Heart right ventricle (tissue), 16 donors: ENCODE measurements around the gene SLC36A3. TPM values are rescaled to one million over a fixed set of nuclear protein-coding genes. Genes with fewer than 3 reads are reported as not detected.

Experiments used
- ATAC-seq, 8 donors: fragments of 200-7000 bp; cut with Tn5 transposase; one replicate each; pipeline ENCODE4 v1.9.1; 2020; ENCODE audit warnings: mild to moderate bottlenecking in 8 of 8, moderate library complexity in 8 of 8, moderate number of reproducible peaks in 1 of 8
- DNase-seq, 2 donors: peaks; one replicate each; pipeline ENCODE4 v3.0.0-alpha.2; 2020
- H3K27ac ChIP-seq, 10 donors: fragments of 200-600 bp; sonication (generic) in 2 of 10; one replicate each; pipeline versions ENCODE4 v1.5.0 to v1.8.0; 2020 to 2022; ENCODE audit warnings: mild to moderate bottlenecking in 3 of 10
- H3K27me3 ChIP-seq, 7 donors: fragments of 200-600 bp; one replicate each; pipeline ENCODE4 v1.8.0; 2021 to 2022; ENCODE audit warnings: mild to moderate bottlenecking in 2 of 7
- H3K36me3 ChIP-seq, 9 donors: fragments of 200-600 bp; sonication (generic) in 1 of 9; one replicate each; pipeline versions ENCODE4 v1.5.0 to v1.8.0; 2020 to 2022; ENCODE audit warnings: mild to moderate bottlenecking in 2 of 9
- H3K4me1 ChIP-seq, 9 donors: fragments of 200-600 bp; sonication (generic) in 1 of 9; one replicate each; pipeline versions ENCODE4 v1.5.0 to v1.8.0; 2020 to 2022; ENCODE audit warnings: mild to moderate bottlenecking in 4 of 9
- H3K4me3 ChIP-seq, 10 donors: fragments of 200-600 bp; sonication (generic) in 2 of 10; one replicate each; pipeline versions ENCODE4 v1.5.0 to v1.8.0; 2020 to 2022; ENCODE audit warnings: mild to moderate bottlenecking in 7 of 10, moderate library complexity in 2 of 10
- H3K9me3 ChIP-seq, 11 donors: fragments of 200-600 bp in 10 of 11; sonication (generic) in 2 of 11; one replicate each; pipeline versions ENCODE4 v1.5.0 to v1.8.0; 2013 to 2022; ENCODE audit warnings: mild to moderate bottlenecking in 2 of 11, control low read depth in 1 of 11, moderate library complexity in 1 of 11
- whole genome bisulfite sequencing, 2 donors: extraction: QIAGEN DNeasy Blood & Tissue Kit; methylation state at CpG; one replicate each; pipeline ENCODE4 v1.1.7; 2013; ENCODE audit warnings: inconsistent platforms in 1 of 2; 5-methylcytosine and 5-hydroxymethylcytosine counted together
- intact Hi-C, 10 donors: fragments of 100-400 bp; cut with DNase I; formaldehyde crosslinking; loops; one replicate each; pipeline versions ENCODE4 v1.11.1 to v1.14.2; 2022
- polyA plus RNA-seq, 2 donors: library from polyadenylated mRNA; stranded (reverse); fragments of 200-250 nt; gene quantifications; one replicate each; pipeline ENCODE4 v1.2.3, GENCODE V29; 2013
- total RNA-seq, 10 donors: library from RNA; stranded (reverse); fragmentation: NEBNext Ultra II Directional in 3 of 10; extraction: Animal tissue kit (Norgen Biotek cat#: 25700) in 3 of 10; gene quantifications; one replicate each; pipeline versions ENCODE4 v1.2.1 to v1.2.4, GENCODE V29; 2021 to 2023
- TF ChIP-seq, protein P1 (sequence below), 9 donors: fragments of 200-600 bp; sonication (generic) in 2 of 9; IDR thresholded peaks; one replicate each; pipeline versions ENCODE4 v1.5.0 to v1.8.0; 2021 to 2022; ENCODE audit warnings: antibody characterized with exemption in 9 of 9, mild to moderate bottlenecking in 5 of 9, moderate library complexity in 1 of 9
- donor health status: Arrhythmogenic right ventricular cardiomyopathy.
- donor health status: ischemic (EF 13 %, LVEDD 7.1; RV severe dilation, severe dysfunction).
- donor health status: healthy with polysubstance abuse.
- donor health status: DM: no; HTN: yes; CAD: no.
- donor health status: DM: no; HTN: no; CAD: no.
- donor health status: ischemic (EF 25% LVEDD 6.9; RV normal size, moderate dysfunction).
- donor health status: ischemic (EF 25% LVEDD 5.7; RV mildly dilated, moderate dysfunction).
- donor health status: healthy.
- donor health status: DM: yes; HTN: yes; CAD: no.
- donor health status: Ischemic cardiomyopathy.
- donor health status: ischemic (EF 35%, LVEDD 5.7; RV mildly dilated, moderate dysfunction).
- donor health status: nonischemic (EF 11% LVEDD 7.7; RV severe dilation, severe dysfunction).
- donor health status: DM: yes; HTN: yes; CAD: no.
- donor health status: PGD.
- donor health status: ischemic (EF 29% LVEDD 5.4; RV normal size, mild dysfunction).
- donor health status: nonischemic (EF 23%, LVEDD 6.1; RV moderate dilation, normal function).

The SLC36A3 gene
- total and polyA plus RNA-seq, 12 donors = not detected

DNA sequence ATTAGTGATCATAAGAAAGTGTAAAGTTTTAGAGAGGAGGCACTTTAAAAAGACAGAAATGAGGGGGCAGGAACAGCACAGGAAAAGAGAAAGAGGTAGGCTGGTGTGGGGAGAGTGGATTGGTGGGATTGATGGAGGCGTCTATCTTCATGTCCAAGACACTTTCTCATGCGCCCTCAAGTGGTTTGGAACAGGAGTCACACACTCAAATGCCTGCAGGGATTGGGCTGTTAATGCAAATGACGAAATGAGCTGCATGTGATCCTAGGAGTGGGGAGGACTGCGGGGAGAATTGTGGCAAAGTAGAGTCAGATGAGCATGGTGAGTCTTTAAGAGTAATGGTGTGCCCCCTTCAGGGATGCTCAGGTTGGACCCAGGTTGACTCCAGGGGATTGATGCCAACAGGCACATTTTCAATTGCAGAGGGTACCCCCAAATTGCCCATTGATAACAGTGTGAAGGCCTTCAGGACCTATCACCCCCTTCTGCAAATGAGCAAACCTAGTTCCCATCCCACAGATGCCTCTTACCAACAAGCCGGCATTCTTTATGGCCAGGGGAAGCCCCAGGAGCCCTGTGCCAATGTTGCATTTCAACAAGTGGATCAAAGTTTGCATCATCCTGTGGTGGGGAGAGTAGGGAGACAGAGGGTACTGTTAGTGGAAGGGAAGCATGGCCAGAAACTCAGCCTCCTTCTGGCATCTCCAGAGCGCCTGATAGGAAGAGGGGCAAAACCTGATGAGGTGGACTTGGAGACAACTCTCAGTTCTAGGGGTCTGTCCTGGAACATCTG, 5.3 kb downstream of the SLC36A3 start:
- peak in 3 of 8 donors; percentile 30 to 56 (median 51) for ATAC-seq
- TF ChIP-seq, protein P1, sequence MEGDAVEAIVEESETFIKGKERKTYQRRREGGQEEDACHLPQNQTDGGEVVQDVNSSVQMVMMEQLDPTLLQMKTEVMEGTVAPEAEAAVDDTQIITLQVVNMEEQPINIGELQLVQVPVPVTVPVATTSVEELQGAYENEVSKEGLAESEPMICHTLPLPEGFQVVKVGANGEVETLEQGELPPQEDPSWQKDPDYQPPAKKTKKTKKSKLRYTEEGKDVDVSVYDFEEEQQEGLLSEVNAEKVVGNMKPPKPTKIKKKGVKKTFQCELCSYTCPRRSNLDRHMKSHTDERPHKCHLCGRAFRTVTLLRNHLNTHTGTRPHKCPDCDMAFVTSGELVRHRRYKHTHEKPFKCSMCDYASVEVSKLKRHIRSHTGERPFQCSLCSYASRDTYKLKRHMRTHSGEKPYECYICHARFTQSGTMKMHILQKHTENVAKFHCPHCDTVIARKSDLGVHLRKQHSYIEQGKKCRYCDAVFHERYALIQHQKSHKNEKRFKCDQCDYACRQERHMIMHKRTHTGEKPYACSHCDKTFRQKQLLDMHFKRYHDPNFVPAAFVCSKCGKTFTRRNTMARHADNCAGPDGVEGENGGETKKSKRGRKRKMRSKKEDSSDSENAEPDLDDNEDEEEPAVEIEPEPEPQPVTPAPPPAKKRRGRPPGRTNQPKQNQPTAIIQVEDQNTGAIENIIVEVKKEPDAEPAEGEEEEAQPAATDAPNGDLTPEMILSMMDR (IDR thresholded peaks at IDR 0.05) = peak in 7 of 9 donors; percentile 28 to 56 (median 41)
- WGBS, 2 donors = 31 to 58% methylated on average over 6 of the region's 6 CpGs

DNA sequence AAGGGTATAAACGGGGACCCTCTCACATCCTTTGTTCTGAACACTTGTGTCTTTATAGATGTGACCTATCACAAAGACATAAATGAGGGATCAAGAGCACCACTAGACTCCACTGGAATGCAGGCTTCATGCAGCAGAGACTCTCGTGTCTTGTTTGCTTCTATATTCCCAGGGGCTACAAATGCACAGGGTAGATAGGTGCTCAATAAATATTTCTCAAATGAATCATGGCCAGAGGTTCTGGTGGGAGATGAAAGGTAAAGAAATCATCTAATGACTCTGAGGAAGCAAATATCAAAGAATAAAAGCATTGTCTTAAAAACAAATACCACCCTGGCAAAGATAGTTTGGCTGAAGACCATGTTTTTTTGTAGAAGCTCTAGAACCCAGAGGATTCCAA, 6.6 kb downstream of the SLC36A3 start:
- intact Hi-C loops = no loop called here
- Histone ChIP-seq H3K4me3 (no peak overlapping the region), H3K4me1 (peaks cover 0 to 2% (median 0%) of the 10 kb centered on the region in 9 donors), H3K36me3 (no peaks in the 10 kb centered on the region), H3K9me3 (no peaks in the 10 kb centered on the region), H3K27me3 (peaks cover 0 to 29% (median 3%) of the 10 kb centered on the region in 7 donors), H3K27ac (no peak overlapping the region)
- ATAC-seq (no peak), DNase-seq (no peak)
- TF ChIP-seq, protein P1 (IDR thresholded peaks at IDR 0.05) = no peak
- WGBS, 2 donors = 69 to 89% methylated on average over 2 of the region's 2 CpGs

More for the DNA sequence above, 5.3 kb downstream of the SLC36A3 start:
- Histone ChIP-seq H3K36me3 (no peaks in the 10 kb centered on the region), H3K9me3 (no peaks in the 10 kb centered on the region), H3K27ac (no peak overlapping the region), H3K4me1 (peaks cover 0 to 2% (median 0%) of the 10 kb centered on the region in 9 donors), H3K4me3 (no peak overlapping the region), H3K27me3 (peaks cover 0 to 36% (median 3%) of the 10 kb centered on the region in 7 donors)
- intact Hi-C loops = no loop called here
- DNase-seq = peak in 1 of 2 donors; percentile 9

DNA sequence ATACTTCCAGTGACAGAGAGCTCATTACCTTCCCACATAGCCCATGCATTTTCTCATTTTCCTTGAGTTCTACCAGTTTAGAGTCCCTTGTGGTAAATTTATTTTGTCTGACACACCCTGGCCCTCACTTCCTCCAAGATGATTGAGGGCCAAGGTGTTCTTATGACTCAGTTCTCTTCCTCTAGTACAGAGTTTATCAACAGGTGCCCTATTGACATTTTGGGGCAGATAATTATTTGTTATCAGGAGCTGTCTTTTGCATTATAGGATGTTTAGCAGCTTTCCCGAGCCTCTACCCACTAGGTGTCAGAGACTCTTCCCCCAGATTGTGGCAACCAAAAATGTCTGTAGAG, 7.1 kb downstream of the SLC36A3 start:
- Histone ChIP-seq H3K4me3 (no peak overlapping the region), H3K4me1 (peaks cover 0 to 2% (median 0%) of the 10 kb centered on the region in 9 donors), H3K9me3 (peaks cover 0 to 2% (median 0%) of the 10 kb centered on the region in 11 donors), H3K36me3 (no peaks in the 10 kb centered on the region), H3K27me3 (peaks cover 0 to 24% (median 3%) of the 10 kb centered on the region in 7 donors), H3K27ac (no peak overlapping the region)
- DNase-seq (no peak), ATAC-seq (no peak)
- TF ChIP-seq, protein P1 (IDR thresholded peaks at IDR 0.05) = no peak
- WGBS, 2 donors = 73 to 92% methylated on average over 1 of the region's 1 CpG
- intact Hi-C loops = no loop called here

DNA sequence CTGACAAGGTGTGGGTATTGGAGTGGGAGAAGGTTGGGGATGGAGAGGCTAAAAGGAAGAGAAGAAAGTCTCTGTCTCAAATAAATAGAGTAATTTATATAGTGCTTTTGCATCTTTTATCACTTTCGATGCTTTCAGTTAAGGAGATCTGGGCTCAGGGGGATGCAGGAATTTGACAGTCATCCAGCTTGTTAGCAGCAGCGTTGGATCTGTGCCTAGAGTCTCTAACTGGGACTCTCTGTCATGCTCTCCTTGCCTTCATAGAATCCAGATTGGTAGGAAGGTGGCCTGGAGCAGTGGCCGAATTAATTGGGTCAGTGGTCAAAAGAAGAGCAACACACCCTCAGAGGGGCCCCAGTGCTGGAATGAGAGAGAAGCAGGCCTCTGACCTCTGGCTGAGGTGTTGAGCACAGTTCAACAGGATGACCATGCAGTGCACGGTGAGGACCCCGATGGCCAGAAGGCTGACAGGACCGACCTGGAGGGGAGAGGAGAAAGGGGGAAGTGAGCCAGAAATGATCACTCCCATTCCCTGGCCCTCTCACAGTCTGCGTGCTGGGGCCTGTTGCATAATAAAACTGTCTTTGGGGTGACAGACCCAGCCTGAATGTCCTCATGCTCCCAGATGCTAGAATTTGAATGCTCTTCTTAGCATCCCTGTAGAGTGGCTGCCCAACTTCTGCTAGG, 7.6 kb downstream of the SLC36A3 start:
- Histone ChIP-seq H3K4me3 (no peak overlapping the region), H3K27ac (no peak overlapping the region), H3K36me3 (no peaks in the 10 kb centered on the region), H3K9me3 (peaks cover 0 to 8% (median 0%) of the 10 kb centered on the region in 11 donors), H3K4me1 (peaks cover 0 to 2% (median 0%) of the 10 kb centered on the region in 9 donors), H3K27me3 (peaks cover 0 to 19% (median 3%) of the 10 kb centered on the region in 7 donors)
- TF ChIP-seq, protein P1 (IDR thresholded peaks at IDR 0.05) = no peak
- intact Hi-C loops = no loop called here
- DNase-seq = no peak
- WGBS, 2 donors = 38 to 43% methylated on average over 7 of the region's 7 CpGs
- peak in 1 of 8 donors; percentile 27 for ATAC-seq
